ENCODE measurements around the gene SF3B4. TPM values are rescaled to one million over a fixed set of nuclear protein-coding genes. Genes with fewer than 3 reads are reported as not detected.

SF3B4 gene
- total and polyA plus RNA-seq, 2 of the 8 experiments (the other 6 are each of a cell fraction or from before 2014, with no cell fraction given): 81.1 to 122 TPM

GRCh38 chr1:149962736-149963135 is 35.1 kb upstream of the SF3B4 start:
- Histone ChIP-seq H3K18ac (ENCODE audit: extremely low read depth, low read length) (no peak overlapping the region), H3K27me3 (replicated peaks in 1 of 4; ENCODE audit: control insufficient read depth in 3 of 4, extremely low read depth in 1 of 4, insufficient read depth in 3 of 4, low read length in 3 of 4) (no peaks in the 10 kb centered on the region), H3K9me3 (ENCODE audit: insufficient read depth in 2 of 2, low read depth in 1 of 2, low read length in 1 of 2) (peaks cover 14 to 19% of the 10 kb centered on the region in 2 experiments), H3K23me2 (ENCODE audit: low read depth, low read length) (no peaks in the 10 kb centered on the region), H3K79me1 (ENCODE audit: low read depth, low read length) (no peaks in the 10 kb centered on the region), H4K8ac (ENCODE audit: extremely low read depth, insufficient read depth, low read length) (no peak overlapping the region), H2BK20ac (ENCODE audit: low read length) (no peak overlapping the region), H3K4me3 (ENCODE audit: extremely low read depth in 1 of 4, insufficient read depth in 2 of 4, low read depth in 3 of 4, low read length in 4 of 4) (no peak overlapping the region), H3K14ac (ENCODE audit: insufficient read length) (no peak overlapping the region), H3K4me2 (ENCODE audit: insufficient read depth in 1 of 2, low read depth in 2 of 2, low read length in 2 of 2) (no peak overlapping the region), H3K36me3 (ENCODE audit: control insufficient read depth in 2 of 4, insufficient read depth in 4 of 4, low read length in 3 of 4) (peaks cover 14 to 59% (median 39%) of the 10 kb centered on the region in 4 experiments), H3K9ac (replicated peaks in 1 of 4; ENCODE audit: extremely low read depth in 1 of 4, low read depth in 3 of 4, low read length in 3 of 4) (no peak overlapping the region), H2AK5ac (ENCODE audit: low read depth, low read length) (no peak overlapping the region), H3K27ac (ENCODE audit: low read depth, low read length) (no peak overlapping the region), H2BK5ac (ENCODE audit: low read depth, low read length) (no peak overlapping the region), H4K91ac (replicated peaks; ENCODE audit: insufficient read length, low read length) (no peak overlapping the region), H4K20me1 (replicated peaks in 1 of 2; ENCODE audit: control insufficient read depth in 1 of 2, insufficient read depth in 2 of 2, low read length in 2 of 2) (no peaks in the 10 kb centered on the region), H2BK12ac (ENCODE audit: low read depth, low read length) (no peak overlapping the region), H3K23ac (ENCODE audit: insufficient read length) (no peak overlapping the region), H3K4ac (replicated peaks; ENCODE audit: insufficient read length, low read depth, low read length) (no peak overlapping the region), H3K4me1 (replicated peaks in 1 of 4; ENCODE audit: control insufficient read depth in 3 of 4, insufficient read depth in 4 of 4, low read length in 3 of 4) (no peaks in the 10 kb centered on the region), H2AFZ (ENCODE audit: low read length) (no peak overlapping the region), H2BK15ac (ENCODE audit: low read length) (no peak overlapping the region), H3K56ac (replicated peaks; ENCODE audit: insufficient read length, low read depth, low read length) (no peak overlapping the region), H3K79me2 (ENCODE audit: control insufficient read depth in 1 of 2, insufficient read depth in 2 of 2, low read length in 2 of 2) (no peaks in the 10 kb centered on the region), H4K5ac (ENCODE audit: insufficient read length, low read depth, low read length) (no peak overlapping the region), H2BK120ac (replicated peaks; ENCODE audit: low read depth, low read length) (no peak overlapping the region)
- DNase-seq (ENCODE audit: low read depth in 1 of 2, low spot score in 2 of 2) (no peak), FAIRE-seq (no peak)
- ChIA-PET CTCF (ENCODE audit: partially characterized antibody) (interaction anchor here (0.5 to 3.1 kb wide), 27 partner anchors 8 to 252 kb away, joined by 3 to 27 read pairs (median 4); partner anchors contain the start of genes OTUD7B and SV2A), POLR2A (ENCODE audit: partially characterized antibody) (interaction anchor here (0.9 to 1.4 kb wide), 2 partner anchors 9 to 201 kb away, joined by 3 read pairs; no protein-coding TSS in a partner anchor)
- TF ChIP-seq EGR1 (IDR thresholded peaks at IDR 0.05; ENCODE audit: borderline replicate concordance, low read depth, low read length) (no peak), RFX5 (IDR thresholded peaks at IDR 0.05; ENCODE audit: borderline replicate concordance, low read depth, low read length) (no peak), TEAD4 (IDR thresholded peaks at IDR 0.05; ENCODE audit: low read depth, low read length) (no peak), SRF (IDR thresholded peaks at IDR 0.05; ENCODE audit: low read depth, low read length) (no peak), POLR2AphosphoS5 (IDR thresholded peaks at IDR 0.05; ENCODE audit: low read depth, low read length) (no peak), PHF8 (conservative IDR thresholded peaks at IDR 0.05; ENCODE audit: low read depth, low read length) (no peak), EZH2 (IDR thresholded peaks at IDR 0.05; ENCODE audit: low read depth, low read length, severe bottlenecking) (no peak), CREB1 (IDR thresholded peaks at IDR 0.05) (no peak), SP2 (IDR thresholded peaks at IDR 0.05; ENCODE audit: low read length) (no peak), CHD2 (IDR thresholded peaks at IDR 0.05; ENCODE audit: low read length) (no peak), TAF7 (optimal IDR thresholded peaks at IDR 0.05; ENCODE audit: borderline replicate concordance, low read depth, low read length) (no peak), HDAC6 (IDR thresholded peaks at IDR 0.05; ENCODE audit: low read depth, low read length) (no peak)
- 95% methylated on average over 2 of the region's 2 CpGs; no CpG with 5 or more reads in 1 of the 2 experiments for WGBS, 2 experiments (ENCODE audit: extremely low coverage in 1 of 2, insufficient coverage in 1 of 2, insufficient read length in 1 of 2, insufficient replicate concordance in 2 of 2, low coverage in 1 of 2, low lambda C conversion rate in 2 of 2, missing lambda C conversion rate in 1 of 2)

Data from H1 (cell line).